NCI-H1694 (cell line): ENCODE results near the gene PAEP.

Experiments used
- DNase-seq: peaks from one replicate; lab custom pipeline; 2025; lab: John Stamatoyannopoulos, UW

PAEP gene

DNA sequence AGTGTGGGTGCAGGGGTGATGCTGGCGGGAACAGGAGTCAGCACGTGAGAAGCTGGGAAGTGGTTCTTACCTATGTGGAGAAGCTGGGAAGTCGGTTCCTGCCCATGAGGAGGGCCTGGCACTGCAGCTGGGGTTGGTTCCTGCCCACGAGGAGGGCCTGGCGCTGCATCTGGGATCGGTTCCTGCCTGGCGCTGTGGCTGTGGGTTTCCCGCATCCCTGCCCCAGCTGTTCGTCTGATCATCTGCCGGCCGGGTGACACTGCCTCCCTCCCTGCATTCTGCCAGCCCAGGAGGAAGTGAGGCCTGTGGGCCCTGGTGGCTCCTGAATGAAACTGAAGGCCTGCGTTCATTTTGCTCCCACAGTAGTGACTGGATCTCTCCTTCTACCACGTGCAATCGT is 10.5 kb upstream of the PAEP start:
- no peak for DNase-seq

DNA sequence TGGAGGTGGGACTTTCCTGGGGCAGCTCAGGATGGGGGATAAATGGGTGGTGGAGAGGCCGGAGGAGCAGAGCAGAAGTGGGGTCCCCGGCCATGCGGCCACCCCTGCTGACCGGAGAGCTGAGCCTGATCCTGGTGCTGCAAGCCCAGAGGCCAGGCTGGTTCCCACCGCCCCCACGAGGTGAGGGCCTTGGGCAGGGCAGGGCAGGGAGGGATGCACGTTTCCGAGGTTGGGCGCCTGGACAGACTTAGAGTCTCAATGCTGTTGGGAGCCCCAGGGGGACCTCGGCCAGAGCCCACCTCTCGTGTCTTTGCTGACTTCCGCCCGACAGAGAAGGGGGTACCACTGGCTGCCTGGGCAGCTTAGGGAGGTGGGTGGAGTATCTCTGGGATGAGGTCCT is 10.1 kb upstream of the PAEP start:
- no peak for DNase-seq

DNA sequence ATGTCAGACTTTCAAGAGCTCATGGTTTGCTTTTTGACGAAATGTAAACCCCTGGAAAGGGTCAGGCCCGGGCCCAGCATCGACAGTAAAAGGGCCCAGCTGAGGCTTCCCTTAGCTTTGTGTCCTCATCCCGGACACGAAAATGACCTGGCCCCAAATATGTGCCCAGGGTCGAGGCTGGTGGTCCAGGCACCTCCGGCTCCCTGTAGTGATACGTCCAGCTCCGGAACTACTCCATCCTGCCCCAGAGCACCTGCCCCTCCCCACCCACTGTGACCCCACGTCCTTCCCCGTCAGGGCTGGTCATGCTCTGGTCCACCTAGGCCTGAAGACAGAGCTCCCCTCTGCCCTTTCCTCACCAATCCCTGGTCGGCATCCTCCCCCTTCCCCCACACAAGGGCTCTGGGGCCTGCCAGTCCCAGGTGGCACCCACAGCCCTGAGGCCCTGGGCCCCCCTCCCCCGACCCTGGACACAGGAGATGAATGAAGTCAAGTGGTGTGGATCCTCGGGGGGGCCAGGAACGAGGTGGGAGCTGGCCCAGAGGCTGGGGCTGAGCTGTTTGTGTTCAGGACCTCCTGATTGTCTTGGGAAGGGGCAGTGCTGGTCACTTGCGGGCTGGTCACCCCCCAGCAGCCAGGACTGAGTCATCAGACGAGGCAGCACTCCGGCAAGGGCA is 9.4 kb upstream of the PAEP start:
- no peak for DNase-seq

DNA sequence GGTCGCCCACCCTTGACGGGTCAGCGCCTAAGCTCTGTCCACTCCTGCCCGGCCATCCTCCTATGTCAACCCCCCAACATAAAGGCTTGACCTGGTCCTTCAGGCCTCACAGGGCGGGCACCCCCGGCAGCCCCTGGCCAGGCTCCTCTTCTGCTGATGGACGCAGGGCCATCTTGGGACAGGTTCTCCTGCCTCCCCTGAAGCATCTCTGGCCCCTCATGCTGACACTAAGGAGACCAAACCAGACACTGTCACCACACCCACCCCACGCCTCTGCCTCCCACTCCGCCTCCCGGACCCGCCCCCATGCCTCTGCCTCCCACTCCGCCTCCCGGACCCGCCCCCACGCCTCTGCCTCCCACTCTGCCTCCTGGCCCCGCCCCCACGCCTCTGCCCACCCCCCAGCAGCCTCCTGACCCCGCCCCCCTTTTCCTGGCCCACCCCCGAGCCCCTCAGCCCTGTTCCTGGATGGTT is 8.8 kb upstream of the PAEP start:
- DNase-seq, result no peak

DNA sequence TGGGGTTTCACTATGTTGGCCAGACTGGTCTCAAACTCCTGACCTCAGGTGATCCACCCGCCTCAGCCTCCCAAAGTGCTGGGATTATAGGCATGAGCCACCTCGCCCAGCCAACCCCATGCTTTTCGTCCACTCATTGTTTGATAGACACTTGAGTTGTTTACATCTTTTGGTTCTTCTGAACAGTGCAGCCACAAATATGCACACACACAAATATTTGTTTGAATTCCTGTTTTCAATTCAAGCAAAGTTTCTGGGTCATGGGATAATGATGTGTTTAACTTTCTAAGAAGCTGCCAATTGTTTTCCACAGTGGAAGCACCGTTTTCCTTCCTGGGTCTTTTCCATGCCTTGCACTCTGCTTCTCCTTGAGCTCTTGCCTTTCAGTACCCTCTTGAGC is 6.8 kb upstream of the PAEP start:
- DNase-seq, result no peak

DNA sequence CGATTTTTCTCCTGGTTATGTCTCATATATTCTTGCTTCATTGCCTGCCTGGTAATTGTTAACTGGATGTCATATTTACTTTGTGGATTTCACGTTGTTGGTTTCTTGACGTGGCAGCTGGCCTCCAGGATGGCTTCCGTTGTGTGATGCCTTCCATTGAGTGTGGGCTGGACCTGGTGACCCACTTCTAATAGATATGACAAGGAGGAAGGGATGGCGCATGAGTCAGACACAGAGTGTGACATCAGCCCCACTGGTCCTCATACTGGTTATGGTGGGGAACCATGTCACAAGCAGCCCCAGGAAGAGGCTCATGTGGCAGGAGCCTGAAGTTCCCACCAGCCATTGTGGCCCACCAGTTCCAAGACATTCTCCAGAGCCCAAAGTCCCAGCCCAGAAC is 6.4 kb upstream of the PAEP start:
- DNase-seq, result no peak

DNA sequence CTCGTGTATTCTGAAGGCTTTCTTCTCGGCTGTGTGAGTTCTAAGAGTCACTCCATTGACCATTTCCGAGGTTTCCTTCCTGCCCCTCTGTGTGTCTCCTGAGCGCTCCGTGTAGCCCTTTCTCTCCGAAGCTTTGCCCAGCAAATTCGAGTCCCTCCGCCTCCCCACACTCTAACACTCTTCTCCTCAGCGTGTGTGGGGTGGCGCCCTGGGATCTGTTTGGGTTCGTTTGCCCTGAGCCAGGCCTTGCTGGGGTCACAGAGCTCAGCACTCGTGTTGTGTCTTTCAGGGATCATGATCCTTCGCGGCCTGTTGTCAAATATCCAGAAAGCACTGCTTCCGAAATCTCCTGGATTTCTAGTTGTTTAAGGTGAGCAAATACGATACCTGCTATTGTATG is 5.6 kb upstream of the PAEP start:
- no peak for DNase-seq

DNA sequence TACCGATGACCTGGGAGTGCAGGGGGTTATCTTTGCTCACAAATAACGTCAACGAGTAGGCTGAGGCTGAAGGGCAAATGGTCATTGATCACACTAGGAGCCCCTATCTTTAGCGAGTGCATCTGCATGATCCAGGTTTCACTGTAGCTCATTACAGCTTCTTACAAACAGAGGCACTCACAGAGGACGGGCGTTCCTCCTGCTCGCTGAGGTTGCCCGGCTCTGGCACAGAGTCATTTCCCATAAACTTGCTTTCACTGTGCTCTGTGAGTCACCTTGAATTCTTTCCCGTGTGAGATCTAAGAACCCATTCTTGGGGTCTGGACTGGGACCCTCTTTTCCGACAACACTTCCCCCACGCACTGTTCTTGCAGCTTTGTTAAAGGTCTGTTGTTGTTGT is 1.9 kb upstream of the PAEP start:
- DNase-seq, result no peak

DNA sequence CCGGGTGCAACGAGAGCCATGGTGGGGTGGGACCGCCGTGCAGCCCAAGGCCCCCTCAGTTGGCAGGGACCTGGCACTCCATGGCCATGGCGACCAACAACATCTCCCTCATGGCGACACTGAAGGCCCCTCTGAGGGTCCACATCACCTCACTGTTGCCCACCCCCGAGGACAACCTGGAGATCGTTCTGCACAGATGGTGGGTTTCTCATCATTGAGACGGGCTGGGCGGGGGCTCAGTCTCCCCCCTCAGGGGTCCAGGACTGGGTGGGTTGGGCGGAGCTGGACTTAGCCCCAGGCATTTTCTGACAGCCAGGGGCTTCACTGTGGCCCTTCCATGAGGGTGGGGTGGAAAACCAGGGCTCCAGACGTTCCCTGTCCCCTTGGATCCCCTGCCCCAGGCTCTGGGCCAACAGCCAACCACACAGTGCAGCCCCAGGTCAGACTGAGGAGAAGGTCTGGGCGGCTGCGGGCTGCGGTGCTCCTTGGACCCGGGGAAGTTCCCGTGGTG is 734 bp downstream of the PAEP start:
- no peak for DNase-seq

DNA sequence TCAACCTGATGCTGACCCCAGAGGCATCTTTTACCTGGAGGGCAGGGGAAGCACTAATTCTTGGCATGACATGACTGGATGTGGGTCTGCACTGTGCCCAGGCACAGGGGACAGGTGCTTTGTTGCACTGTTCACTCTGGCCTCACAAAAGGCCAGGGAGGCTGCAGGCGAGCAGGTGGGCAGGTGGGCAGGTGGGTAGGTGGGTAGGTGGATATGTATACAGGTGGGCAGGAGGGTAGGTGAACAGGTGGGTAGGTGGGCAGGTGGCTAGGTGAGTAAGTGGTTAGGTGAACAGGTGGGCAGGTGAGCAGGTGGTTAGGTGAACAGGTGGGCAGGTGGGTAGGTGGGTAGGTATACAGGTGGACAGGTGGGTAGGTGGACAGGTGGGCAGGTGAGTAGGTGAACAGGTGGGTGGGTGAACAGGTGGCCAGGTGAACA is 1.5 kb downstream of the PAEP start:
- DNase-seq, result no peak

DNA sequence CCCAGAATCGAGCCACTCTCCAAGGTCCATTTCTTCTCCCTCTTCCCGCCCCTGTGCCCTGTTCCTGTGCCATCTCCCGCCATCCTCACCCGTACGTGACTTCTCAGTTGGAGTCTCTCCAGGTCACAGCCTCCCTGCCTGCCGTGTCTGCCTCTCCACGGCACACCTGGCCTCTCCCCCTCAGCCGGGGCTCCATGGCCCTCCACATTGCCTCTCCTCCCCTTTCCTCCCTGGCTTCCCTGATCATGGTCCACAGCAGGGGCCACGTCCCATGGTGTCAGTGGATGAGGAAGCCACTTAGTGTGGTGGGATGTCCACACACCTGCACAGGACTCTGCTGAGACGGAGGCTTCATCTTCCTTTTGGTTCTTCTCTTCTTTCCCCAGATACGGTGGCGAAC is 2.3 kb downstream of the PAEP start:
- no peak for DNase-seq

DNA sequence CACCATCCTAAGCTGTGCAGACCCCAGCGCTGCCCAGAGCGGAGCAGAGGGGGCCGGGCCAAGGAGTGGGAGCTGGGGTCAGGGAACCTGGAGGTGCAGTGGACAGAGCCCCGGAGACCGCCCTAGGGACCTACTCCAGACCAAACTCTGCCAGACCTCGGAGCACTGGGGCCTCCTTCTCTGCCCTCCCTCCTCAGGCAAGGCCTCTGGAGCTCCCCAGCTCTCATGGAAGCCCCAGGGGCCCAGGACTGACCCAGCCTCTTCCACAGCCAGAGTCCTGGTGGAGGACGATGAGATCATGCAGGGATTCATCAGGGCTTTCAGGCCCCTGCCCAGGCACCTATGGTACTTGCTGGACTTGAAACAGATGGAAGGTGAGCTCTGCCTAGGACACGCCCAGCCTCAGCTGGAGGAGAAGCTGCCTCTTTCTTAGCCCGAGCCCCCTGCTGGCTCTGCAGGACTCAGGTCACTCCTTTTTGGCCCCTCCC is 3.6 kb downstream of the PAEP start:
- no peak for DNase-seq

DNA sequence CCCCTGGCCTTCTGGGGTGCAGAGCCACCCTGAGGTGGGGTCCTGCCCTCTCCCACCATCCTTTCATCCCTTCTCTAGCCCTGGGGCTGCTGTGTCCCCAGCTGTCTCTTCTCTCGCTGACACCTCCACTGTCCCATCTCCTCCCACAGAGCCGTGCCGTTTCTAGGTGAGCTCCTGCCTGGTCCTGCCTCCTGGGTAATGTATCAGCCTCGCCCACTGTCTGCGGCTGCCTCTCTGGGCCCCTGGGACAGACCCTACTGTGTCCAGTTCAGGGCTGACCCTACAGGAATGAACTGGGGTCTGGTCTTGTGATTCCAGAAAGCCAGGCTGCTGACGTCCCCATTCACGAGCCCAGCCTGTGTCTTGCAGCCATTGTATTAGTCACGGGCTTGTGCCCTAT is 4.1 kb downstream of the PAEP start:
- DNase-seq, result no peak

DNA sequence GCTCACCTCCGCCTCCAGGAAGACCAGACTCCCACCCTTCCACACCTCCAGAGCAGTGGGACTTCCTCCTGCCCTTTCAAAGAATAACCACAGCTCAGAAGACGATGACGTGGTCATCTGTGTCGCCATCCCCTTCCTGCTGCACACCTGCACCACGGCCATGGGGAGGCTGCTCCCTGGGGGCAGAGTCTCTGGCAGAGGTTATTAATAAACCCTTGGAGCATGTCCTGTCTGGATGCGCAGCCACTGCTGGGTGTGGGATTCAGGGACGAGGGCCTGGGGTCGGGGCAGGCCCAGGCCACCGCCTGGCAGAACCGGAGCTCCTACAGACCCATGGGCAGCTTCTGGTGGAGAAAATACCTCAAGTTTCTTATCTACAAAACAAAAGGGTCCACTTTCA is 5.0 kb downstream of the PAEP start:
- no peak for DNase-seq

DNA sequence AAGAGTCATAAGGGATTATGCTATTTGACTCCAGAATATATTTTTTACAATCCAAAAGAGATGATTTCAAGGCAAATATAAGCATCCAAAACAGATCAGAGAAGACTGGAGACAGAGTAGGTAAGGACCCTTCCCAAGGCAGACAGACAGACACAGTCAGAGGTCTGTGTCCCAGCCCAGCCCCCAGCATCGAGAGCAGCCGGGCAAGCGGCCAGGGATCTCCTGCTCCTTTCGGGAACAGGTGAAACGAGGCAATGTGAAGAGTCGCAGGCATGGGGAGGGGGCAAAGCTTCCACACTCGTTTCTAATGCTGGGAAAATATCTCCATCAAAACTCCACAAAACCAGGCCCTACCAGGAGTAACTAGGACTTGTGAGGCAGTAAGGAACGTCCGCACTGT is 5.8 kb downstream of the PAEP start:
- no peak for DNase-seq

DNA sequence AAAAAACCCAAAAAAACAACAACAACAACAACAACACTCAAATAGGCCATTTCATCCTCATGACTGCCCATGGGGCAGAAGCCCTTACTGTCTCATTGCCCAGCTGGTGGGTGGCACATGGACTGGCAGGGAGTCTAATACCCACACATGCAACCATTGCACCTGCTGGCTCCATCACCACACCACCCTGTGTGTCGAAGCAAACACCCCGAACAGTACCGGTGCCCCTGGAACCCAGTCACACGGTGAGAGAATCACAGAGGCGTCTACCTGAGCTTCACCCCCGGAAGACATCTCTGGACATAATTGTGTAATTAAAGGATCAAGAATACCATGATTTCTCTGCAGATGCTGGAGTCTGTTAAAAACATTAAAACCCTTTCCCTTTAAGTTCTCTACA is 6.5 kb downstream of the PAEP start:
- no peak for DNase-seq

DNA sequence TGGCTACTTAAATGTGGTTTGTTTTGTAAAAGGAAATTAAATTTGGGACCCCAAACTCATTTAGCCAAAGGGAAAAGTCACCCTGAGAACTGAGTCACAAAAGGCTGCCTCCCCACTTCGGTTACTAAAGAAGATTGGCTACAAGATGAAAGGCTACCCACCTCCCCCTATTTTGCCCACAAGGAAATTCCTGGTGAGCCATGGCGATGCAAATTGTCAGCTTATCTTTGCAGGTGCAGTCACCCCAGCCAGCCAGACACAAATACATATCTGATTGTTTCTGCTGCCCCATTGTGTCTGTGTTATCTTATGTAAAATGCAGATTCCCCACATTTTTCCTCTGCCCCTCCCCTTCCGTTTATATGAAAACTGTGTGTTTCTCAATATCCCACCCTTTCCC is 8.9 kb downstream of the PAEP start:
- no peak for DNase-seq

DNA sequence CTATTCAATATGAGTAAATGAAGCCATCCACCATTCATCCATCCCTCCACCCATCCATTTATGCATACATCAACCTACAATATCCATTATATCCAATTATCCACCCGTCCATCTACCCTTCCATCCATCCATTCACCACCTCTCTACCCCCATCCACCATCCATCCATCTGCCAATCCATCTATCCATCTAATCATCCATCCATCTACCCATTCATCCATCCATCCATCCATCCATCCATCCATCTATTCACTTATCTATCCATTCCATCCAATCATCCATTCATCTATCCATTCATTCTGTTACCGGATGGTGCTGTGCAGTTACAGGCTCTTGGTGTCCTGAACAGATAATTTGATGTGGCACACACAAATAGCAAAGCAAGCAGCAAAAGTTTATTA is 10.7 kb downstream of the PAEP start:
- DNase-seq, result no peak

DNA sequence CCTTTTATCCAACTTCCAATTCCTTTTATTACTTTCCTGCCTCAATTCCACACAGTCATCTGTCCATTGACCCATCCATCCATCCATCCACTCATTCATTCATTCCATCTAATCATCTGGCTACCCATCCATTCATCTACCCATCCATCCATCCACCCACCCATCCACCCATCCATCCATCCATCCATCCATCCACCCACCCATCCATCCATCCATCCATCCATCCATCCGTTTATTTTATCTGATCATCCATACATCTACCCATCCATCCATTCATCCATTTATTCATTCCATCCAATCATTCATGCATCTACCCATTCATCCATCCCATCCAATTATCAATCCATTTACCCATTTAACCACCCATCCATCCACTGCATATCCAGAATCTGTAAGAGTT is 11.6 kb downstream of the PAEP start:
- DNase-seq, result no peak

DNA sequence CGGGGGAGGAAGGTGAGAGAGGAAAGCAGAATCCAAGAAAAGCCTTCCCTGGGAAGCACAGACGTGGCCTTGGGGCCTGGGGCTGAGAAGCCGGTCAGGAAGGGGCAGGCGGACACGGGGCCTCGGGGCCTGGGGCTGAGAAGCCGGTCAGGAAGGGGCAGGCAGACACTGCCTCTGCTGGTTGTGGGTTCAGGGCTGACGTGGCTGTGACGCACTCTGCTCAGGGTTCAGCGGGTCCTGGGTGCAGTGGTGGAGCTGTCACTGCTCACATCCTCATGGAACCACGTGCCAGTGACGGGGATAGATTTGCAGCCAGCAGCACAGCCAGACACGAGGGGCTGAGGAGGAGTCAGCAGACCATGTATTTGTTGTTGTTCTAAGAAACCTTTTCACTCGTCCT is 12.8 kb downstream of the PAEP start:
- DNase-seq, result no peak

DNA sequence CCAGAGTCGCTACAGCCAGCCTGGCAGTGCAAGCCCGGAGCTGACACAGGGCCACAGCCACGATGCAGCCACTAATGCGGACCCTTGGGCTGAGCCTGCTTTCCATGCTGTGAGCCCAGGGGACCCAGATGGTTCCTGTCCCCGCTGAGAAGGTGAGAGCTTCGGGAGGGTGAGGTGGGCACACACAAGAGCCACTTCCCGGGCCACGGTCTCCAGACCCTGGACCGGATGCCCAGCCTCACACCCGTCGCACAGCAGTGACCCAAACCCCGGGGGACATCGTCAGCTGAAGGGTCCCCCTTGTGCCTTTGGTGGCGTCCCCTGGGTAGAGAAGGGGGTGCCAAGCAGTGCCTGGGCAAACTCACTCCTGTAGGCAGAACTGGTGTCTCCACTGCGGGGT is 13.4 kb downstream of the PAEP start:
- no peak for DNase-seq

DNA sequence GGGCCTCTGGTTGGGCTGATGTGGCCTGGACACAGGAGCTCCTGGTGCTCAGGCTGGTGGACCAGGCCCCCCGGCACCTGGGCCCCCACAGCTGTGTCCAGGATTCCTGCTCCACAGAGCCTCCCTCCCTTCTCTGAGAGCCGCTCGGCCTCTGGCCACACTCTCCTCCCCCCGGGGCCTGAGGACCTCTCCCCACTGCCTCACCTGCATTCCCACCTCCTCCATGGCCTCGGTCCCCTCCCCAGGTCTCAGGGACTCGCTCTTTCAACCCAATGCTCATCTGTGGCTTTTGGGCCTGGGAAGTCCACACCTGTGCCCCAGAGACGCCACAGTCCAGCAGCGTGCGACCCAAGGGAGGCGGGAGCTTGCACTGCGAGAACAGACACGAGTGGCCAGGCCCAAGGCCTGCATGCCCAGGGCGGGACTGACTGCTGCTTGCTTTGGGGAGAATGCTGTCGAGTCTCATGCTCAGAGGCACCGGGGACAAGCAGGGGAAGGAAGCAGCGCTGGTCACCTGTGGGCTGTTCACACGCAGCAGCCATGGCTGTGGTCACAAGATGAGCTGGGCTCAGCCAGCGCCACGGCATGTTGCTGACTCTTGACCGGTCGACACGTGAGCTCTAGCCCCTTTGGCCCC is 14.6 kb downstream of the PAEP start:
- no peak for DNase-seq

DNA sequence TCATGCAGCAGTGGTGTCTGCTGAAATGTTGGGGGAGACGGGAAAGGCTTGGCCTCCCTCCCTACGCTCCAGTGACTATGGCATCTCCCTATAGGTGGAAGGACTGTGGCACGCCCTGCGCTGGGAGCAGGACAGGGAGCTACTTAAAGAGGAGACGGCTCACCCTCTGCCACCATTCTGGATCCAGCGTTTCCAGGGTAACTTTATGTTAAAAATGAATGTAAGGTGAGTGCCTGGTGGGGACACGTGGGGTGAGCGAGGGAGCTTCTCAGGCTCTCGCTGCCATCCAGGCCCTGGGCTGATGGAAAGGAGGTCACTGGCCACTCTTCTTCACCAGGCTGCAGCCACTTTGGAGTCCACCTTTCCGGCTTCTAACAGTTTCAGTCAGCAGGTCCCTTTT is 15.7 kb downstream of the PAEP start:
- no peak for DNase-seq

DNA sequence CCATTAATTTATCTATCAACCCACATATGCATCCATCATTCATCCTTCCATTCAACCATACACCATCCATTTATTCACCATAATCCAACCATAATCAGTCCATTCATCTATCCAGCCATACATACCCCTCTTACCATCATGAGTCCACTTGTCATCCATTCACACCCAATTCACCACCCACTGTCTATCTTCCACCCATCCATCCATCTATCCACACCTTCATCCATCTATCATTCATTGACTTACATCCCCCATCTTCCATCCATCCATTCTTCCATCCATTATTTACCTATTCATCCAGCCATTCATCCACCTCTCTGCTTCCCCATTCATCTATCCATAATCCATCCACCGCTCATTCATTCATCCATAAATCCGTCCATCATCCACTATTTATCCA is 17.8 kb downstream of the PAEP start:
- DNase-seq, result no peak
